Suprapubic skin (tissue), 4 donors: Measurements from ENCODE around the gene SETD1A.

Experiments used
- CTCF ChIP-seq, 2 donors: fragments of 200-600 bp in 1 of 2; fragments of 450-650 bp in 1 of 2; sonication (generic) in 1 of 2; IDR thresholded peaks; one replicate each; pipeline ENCODE4 v1.5.1; 2016 to 2019; ENCODE audit warnings: antibody characterized with exemption in 2 of 2, mild to moderate bottlenecking in 1 of 2, moderate library complexity in 1 of 2
- EP300 ChIP-seq: sonication (generic); formaldehyde crosslinking; IDR thresholded peaks from one replicate; pipeline ENCODE4 v1.6.1; 2017; ENCODE audit warnings: antibody characterized with exemption
- POLR2A ChIP-seq, 2 donors: fragments of 450-650 bp; IDR thresholded peaks; one replicate each; pipeline ENCODE4 v1.6.1; 2017; ENCODE audit warnings: antibody characterized with exemption in 2 of 2, mild to moderate bottlenecking in 2 of 2, moderate library complexity in 2 of 2
- POLR2AphosphoS5 ChIP-seq, 3 donors: sonication (generic); formaldehyde crosslinking; IDR thresholded peaks; one replicate each; pipeline ENCODE4 v1.6.1; 2017; ENCODE audit warnings: antibody characterized with exemption in 3 of 3

GRCh38 chr16:31004658-31005057, 47.1 kb downstream of the SETD1A start:
- TF ChIP-seq CTCF (IDR thresholded peaks at IDR 0.05) (no peak), POLR2AphosphoS5 (IDR thresholded peaks at IDR 0.05) (no peak), POLR2A (IDR thresholded peaks at IDR 0.05) (no peak), EP300 (no peak)
